NCI-H1417 treated with DMSO at 0.1 percent for 48 hours (cell line): Measurements from ENCODE around the gene CEP85.
"Not testable (repeated sequence)": the region's sequence is repeated elsewhere in the genome, so short reads cannot be mapped to it uniquely, and the experiment has no call there.

ENCODE experiments used
- DNase-seq: peaks from one replicate; lab custom pipeline; 2025; lab: John Stamatoyannopoulos, UW

CEP85 gene

GRCh38 chr1:26221094-26221493 is 12.9 kb upstream of the CEP85 start:
- no peak for DNase-seq

- DNase-seq = no peak
Measured at GRCh38 chr1:26224606-26225005, 9.4 kb upstream of the CEP85 start.

GRCh38 chr1:26225033-26225831 is 8.8 kb upstream of the CEP85 start:
- DNase-seq = no peak

- not testable (repeated sequence) for DNase-seq
Measured at GRCh38 chr1:26230682-26231081, 3.3 kb upstream of the CEP85 start.

- DNase-seq = no peak
Measured at GRCh38 chr1:26234644-26235370, 807 bp downstream of the CEP85 start.

- no peak for DNase-seq
Measured at GRCh38 chr1:26237230-26237966, 3.4 kb downstream of the CEP85 start.

- DNase-seq = no peak
Measured at GRCh38 chr1:26239936-26240335, 5.9 kb downstream of the CEP85 start.

GRCh38 chr1:26252718-26253117 is 18.7 kb downstream of the CEP85 start:
- DNase-seq = no peak

- no peak for DNase-seq
Measured at GRCh38 chr1:26254404-26254803, 20.4 kb downstream of the CEP85 start.

GRCh38 chr1:26257222-26257621 is 23.2 kb downstream of the CEP85 start:
- no peak for DNase-seq

- DNase-seq = no peak
Measured at GRCh38 chr1:26259005-26259404, 25.0 kb downstream of the CEP85 start.

- no peak for DNase-seq
Measured at GRCh38 chr1:26259578-26259977, 25.6 kb downstream of the CEP85 start.

GRCh38 chr1:26263212-26263611 is 29.2 kb downstream of the CEP85 start:
- DNase-seq = no peak

- DNase-seq = no peak
Measured at GRCh38 chr1:26265405-26265804, 31.4 kb downstream of the CEP85 start.

GRCh38 chr1:26268290-26269197 is 34.5 kb downstream of the CEP85 start:
- no peak for DNase-seq

- no peak for DNase-seq
Measured at GRCh38 chr1:26269198-26269550, 35.2 kb downstream of the CEP85 start.

GRCh38 chr1:26274801-26275425 is 40.9 kb downstream of the CEP85 start:
- DNase-seq = no peak

- DNase-seq = no peak
Measured at GRCh38 chr1:26275580-26276431, 41.8 kb downstream of the CEP85 start.

- no peak for DNase-seq
Measured at GRCh38 chr1:26276432-26276838, 42.4 kb downstream of the CEP85 start.

GRCh38 chr1:26277261-26277661 is 43.3 kb downstream of the CEP85 start:
- no peak for DNase-seq
